NCI-H526 treated with DMSO at 0.1 percent for 48 hours (cell line): ENCODE measurements around the gene AGMAT.
A peak's percentile ranks its signal among the peaks of the same experiment; 100 is the strongest.

ENCODE experiments used
- DNase-seq: peaks from one replicate; lab custom pipeline; 2025; lab: John Stamatoyannopoulos, UW

AGMAT gene

DNA sequence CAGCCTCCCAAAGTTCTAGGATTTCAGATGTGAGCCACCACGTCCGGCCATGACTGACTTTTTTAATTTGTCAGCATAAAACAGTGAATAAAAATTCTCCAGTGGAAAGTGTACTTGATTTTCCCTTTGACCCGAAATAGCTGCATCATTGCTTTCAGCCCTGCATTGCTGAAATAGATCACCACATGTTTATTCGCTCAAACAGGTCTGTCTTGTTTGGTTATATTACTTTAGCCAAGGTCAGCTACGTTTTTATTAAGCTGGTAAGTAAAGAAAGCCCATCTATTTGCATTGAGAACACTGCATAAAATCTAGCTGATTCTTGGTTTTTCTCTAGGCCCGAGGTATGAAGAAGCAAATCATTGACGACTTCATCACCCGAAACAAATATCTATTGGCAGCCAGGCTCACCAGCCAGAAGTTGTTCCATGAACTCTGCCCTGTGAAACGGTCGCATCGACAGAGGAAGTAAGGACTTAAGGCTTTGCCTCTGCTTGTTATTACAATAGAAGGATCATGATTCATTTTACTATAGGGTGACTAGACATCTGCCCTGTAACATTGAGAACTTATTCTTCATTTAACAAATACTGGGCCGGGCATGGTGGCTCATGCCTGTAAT is 25.6 kb downstream of the AGMAT start:
- DNase-seq: no peak

DNA sequence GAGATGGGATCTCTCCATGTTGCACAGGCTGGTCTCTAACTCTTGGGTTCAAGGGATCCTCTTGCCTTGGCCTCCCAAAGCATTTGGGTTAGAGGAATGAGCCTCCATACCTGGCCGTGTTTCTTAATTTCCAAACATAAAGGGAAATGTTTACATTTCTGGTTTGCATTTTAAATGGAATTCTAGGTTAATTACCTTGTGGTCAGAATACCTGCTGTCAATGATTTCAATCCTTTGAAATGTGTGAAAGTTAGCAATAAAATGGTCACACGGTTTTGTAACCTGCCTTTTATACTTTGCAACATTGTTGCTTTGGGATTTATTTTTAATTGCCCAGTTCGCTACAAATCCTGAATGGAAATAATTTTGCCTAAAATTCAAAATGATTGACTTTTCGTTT is 26.3 kb downstream of the AGMAT start:
- no peak for DNase-seq

DNA sequence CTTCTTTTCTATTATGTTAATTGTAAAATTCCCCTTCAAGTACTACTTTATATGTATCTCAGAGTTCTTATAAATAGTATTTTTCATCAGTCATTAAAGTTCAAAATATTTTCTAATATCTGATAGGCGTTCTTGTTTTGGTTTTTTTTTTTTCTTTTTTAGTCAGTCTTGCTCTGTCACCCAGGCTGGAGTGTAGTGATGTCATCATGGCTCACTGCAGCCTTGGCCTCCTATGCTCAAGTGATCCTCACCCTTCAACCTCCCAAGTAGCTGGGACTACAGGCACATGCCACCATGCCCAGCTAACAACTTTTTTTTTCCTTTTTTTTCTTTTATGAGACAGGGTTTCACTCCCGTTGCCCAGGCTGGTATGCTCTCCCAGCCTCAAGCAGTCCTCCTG is 27.3 kb downstream of the AGMAT start:
- no peak for DNase-seq

DNA sequence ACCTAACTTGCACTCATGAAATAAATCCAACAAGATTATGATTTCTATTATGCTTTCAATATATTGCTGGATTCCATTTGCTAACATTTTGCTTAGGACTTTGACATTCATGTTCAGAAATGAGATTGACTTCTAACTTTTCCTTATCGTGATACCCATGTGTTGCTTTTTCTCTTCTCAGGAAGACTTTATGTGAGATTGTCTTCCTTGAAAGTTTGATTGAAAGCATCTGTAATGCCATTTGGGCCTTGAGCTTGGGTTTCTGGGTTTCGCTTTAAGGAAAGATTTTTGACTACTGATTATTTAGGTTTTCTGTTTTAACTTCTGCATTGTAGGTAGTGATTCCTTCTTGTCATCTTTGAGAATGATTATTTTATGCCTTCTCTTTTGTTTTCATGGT is 27.8 kb downstream of the AGMAT start:
- DNase-seq: no peak

GRCh38 chr1:15550573-15550972 is 34.3 kb downstream of the AGMAT start:
- no peak for DNase-seq

- DNase-seq: no peak
Observed at GRCh38 chr1:15546641-15547040, 38.2 kb downstream of the AGMAT start.

DNA sequence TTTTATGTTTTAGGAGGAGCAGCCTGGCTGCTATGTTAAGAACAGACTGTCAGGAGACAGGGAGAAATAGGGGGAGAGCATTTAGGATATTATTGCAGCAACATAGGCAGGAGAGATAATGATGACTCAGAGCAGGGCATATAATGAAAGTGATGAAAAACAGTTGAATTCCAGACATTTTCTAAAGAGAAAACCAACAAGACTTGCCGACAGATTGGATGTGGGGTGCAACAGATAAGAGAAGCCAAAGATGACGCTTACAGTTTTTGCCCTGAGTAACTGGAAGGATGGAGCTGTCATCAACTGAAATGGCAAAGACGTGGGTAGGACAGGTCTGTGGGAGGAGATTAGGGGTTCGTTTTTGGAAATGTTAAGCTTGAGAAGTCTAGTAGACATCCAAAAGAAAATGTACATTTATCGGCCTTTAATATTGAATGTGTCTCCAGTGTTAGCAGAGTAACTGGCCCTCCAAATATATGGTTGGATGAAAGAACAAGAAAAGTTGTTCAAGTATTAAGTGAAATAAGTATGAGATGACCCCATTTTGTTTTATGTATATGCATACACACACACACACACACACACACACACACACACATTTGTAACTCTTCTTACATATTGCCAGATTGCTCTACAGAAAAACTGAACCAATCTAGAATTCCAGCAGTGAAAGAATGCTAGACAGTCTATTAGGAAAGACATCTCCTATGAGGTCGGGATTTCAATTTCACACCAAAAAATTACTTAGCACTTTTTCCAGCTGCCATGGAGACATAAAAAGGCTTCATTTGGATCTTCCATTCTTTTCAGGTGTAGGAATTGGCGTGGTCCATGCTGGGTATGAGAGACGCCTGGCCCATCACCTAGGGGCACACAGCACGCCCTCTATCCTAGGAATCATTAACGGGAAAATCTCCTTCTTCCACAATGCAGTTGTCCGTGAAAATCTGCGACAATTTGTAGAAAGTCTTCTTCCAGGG is 41.0 kb downstream of the AGMAT start:
- DNase-seq: no peak

GRCh38 chr1:15543251-15543588 is 41.6 kb downstream of the AGMAT start:
- no peak for DNase-seq

DNA sequence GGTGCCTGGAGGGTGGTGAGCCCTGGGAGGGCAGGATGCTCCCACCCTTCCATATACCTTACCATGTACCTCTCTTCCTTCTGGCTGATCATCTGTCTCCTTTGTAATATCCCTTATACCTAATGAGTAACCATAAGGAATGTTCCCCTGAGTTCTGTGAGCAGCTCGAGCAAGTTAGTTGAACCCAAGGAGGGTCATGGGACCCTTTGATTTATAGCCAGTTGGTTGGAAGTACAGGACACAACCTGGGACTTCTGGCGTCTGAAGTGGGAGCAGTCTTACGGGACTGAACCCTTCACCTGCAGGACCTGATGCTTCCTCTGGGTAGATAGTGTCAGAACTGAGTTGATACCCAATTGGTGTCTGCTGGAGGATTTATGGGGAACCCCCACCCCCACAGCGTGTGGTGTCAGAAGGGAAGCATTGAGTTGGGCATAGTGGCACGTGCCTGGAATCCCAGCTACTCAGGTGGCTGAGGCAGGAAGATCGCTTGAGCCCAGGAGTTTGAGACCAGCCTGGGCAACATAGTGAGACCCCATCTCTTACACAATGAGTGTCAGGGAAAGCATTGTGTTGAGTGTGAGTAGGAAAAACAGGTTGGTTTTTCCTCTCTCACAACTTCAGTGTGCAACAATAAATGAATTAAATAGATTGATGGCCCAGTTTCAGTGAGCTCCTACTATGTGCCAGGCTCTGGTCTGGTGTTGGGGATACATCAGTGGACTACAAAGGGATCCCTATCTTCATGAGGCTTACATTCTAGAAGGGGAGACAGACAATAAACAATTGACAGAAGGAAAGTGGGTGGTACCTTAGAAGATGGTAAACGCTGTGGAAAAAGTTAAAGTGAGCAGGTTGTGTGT is 42.2 kb downstream of the AGMAT start:
- DNase-seq: no peak

GRCh38 chr1:15541231-15541792 is 43.5 kb downstream of the AGMAT start:
- no peak for DNase-seq

GRCh38 chr1:15540186-15540585 is 44.7 kb downstream of the AGMAT start:
- no peak for DNase-seq

DNA sequence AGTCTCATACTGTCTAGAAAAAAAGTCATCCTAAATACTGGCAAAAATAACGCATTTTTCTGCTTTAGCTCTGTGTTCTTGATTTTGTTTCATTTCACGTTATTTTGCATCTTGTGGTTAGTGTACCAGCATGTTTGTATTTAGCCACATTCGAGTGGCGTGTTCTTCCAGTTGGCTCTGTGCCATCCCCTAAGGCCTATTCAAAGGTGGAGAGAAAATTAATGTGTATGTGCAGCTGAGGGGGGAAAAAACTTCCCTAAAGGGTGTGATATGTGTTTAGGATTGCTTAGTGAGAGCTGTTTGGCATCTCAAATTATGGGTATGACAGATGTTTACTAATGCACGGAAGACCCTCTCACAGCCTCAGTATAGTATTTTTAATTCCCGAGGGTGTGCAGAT is 46.1 kb downstream of the AGMAT start:
- DNase-seq: no peak

GRCh38 chr1:15531682-15532081 is 53.2 kb downstream of the AGMAT start:
- no peak for DNase-seq

DNA sequence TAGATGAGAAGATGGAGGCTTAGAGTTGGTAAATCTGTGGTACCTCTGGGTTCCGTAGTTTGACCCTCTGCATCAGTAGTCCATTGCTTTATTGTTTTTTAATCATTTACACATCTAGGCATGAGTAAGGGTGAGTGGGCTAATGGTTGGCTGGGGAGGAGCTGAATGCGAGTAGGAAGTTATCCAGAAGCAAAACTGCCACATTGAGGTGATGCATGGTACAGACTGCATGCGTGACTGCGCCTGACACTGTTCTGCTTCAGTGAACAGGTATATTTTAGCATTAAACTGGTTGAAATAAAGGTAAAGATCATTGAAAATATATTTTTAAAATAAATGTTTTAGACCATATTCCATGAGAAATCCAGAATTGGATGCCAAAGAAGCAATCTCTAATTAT is 53.8 kb downstream of the AGMAT start:
- no peak for DNase-seq

DNA sequence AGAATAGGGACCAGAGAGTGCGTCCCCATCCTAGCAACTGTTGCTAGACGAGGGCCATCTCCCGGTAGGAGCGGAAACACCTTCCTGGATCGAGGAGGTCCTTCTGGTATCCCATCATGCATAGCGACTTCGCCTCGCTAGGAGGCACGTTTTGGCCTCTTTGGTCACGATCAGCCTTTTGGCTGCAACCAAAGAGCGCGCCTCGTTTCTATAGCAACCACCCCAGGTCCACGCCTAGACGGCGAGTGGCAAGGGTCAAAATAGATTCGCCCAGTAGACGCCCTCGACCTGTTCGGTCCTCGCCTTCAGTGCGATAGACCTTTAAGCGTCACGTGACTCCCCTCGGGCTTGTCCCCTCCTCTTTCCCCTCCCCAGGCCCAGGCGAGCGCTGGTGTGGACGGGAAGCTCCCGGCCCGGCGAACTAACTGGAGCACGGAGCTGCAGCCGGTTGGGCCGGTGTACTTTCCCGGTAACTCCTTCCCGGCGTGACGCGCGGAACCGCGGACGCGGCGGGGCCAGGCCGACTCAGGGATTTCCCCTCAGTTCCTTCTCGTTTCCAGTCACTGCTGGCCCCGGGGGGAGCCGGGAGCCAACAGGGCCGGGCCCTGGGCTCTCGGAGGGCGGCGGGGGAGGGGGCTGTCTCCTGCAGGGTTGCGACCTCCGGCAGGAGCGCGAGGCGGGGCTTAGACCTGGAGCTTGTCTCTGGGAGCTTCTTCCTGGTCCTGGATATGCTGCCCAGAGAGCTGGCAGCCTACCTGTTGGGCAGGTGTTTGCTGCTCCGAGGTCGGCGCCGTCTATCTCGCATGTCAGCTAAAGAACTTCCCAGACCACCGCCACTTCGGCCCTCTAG is 58.1 kb downstream of the AGMAT start, which contains the start of gene DNAJC16:
DNAJC16 (plus strand) TSS at position 359 of the 850 bp plus-strand sequence. CDS start 2,258 bp downstream, outside the sequence.
- peak; percentile 99 for DNase-seq

GRCh38 chr1:15526021-15526489 is 58.8 kb downstream of the AGMAT start:
- no peak for DNase-seq

GRCh38 chr1:15525050-15526020 is 59.5 kb downstream of the AGMAT start:
- peak; percentile 50 for DNase-seq

DNA sequence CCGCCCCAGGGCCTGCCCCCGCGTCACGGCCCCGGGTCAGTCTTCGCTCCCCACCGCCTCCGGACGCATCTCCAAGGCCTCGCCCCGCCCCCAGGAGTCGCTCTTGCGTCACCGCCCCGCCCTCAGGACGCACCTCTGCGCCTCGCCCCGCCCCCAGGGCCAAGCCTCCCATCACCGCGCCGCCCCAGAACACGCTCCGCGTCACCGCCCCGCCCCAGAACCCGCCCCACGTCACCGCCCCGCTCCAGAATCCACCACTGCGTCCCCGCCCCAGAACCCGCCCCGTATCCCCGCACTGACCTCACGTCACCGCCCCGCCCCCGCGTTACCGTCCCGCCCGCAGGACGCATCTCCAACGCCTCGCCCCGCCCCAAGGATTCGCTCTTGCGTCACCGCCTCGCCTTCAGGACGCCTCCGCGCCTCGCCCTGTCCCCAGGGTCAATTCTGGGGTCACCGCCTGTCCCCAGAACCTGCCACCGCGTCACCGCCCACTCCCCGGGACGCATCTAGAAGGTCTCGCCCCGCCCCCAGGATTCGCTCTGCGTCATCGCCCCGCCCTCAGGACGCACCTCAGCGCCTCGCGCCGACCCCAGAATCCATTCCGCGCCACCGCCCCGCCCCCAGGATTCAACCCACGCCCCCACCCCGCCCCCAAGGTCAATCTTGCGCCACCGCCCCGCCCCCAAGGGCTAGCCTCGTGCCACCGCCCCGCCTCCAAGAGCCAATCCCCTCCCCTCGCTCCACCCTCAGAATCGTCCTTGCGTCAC is 60.4 kb downstream of the AGMAT start:
- peak; percentile 96 for DNase-seq

DNA sequence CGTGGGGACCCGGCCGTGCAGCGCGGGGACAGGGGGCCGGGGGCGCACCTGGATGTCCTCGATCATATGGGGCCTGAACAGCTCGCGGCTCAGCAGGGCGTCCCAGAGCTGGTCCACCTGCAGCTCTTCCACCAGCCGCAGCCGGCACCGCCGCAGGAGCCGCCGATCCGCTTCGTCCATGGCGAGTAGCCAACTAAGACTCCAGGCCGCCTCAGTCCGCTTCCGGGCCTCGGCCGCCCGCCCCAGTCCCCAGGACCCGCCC is 60.9 kb downstream of the AGMAT start, which contains the start of gene CASP9:
CASP9 (minus strand) TSS at position 195 of the 262 bp plus-strand sequence; CDS start at position 180, 15 bp downstream.
- no peak for DNase-seq
